Measurements from ENCODE around the gene MARS1. TPM values are rescaled to one million over a fixed set of nuclear protein-coding genes. Genes with fewer than 3 reads are reported as not detected.

The MARS1 gene
- total and polyA plus RNA-seq, 8 donors = 35.1 to 1,821 (median 61.7) TPM

DNA sequence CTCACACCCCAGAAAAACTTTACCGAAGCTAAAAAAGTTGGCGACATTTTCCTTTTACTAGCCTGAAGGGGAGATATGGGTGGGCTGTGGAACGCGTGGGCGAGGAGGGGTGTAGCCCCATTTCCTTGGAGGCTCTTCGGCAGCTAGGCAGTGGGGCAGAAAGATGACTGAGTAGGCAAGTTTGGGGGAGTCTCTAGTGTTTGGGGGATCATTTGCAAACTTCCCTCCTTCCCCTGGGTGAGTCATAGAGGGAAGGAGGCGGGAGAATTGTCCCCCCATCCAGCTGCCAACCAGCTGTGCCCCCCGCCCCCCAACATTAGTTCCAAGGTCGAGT is 26.0 kb upstream of the MARS1 start:
- no peak for TF ChIP-seq POLR2AphosphoS5 (IDR thresholded peaks at IDR 0.05)
- no peak for TF ChIP-seq POLR2A (IDR thresholded peaks at IDR 0.05)
- TF ChIP-seq, protein P1, sequence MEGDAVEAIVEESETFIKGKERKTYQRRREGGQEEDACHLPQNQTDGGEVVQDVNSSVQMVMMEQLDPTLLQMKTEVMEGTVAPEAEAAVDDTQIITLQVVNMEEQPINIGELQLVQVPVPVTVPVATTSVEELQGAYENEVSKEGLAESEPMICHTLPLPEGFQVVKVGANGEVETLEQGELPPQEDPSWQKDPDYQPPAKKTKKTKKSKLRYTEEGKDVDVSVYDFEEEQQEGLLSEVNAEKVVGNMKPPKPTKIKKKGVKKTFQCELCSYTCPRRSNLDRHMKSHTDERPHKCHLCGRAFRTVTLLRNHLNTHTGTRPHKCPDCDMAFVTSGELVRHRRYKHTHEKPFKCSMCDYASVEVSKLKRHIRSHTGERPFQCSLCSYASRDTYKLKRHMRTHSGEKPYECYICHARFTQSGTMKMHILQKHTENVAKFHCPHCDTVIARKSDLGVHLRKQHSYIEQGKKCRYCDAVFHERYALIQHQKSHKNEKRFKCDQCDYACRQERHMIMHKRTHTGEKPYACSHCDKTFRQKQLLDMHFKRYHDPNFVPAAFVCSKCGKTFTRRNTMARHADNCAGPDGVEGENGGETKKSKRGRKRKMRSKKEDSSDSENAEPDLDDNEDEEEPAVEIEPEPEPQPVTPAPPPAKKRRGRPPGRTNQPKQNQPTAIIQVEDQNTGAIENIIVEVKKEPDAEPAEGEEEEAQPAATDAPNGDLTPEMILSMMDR (IDR thresholded peaks at IDR 0.05) = no peak
- TF ChIP-seq EP300 (IDR thresholded peaks at IDR 0.05) = no peak
- 0% methylated on average over 8 to 9 of the region's 9 CpGs for WGBS, 5 donors
- DNase-seq = no peak

GRCh38 chr12:57462251-57462911 is 25.5 kb upstream of the MARS1 start:
- intact Hi-C loops (cut with DNase I; ENCODE audit: low total_unique reads) = no loop called here
- Histone ChIP-seq H3K9me3 (no peaks in the 10 kb centered on the region), H3K4me3 (peak overlapping the region; percentile 55 to 69 (median 61)), H3K27me3 (peaks cover 0 to 31% (median 13%) of the 10 kb centered on the region in 3 donors), H3K36me3 (no peaks in the 10 kb centered on the region), H3K27ac (peak overlapping the region; percentile 48 to 81 (median 79)), H3K4me1 (peaks cover 30 to 44% (median 40%) of the 10 kb centered on the region in 4 donors)
- DNase-seq = peak; percentile 87 to 96
- TF ChIP-seq, protein P1 (IDR thresholded peaks at IDR 0.05) = peak in 5 of 7 experiments; percentile 86 to 94 (median 92)
- TF ChIP-seq POLR2AphosphoS5 (IDR thresholded peaks at IDR 0.05) (peak in 2 of 3 donors; percentile 38 to 49), POLR2A (IDR thresholded peaks at IDR 0.05) (no peak)
- 0 to 1% (median 0%) methylated on average over 20 to 28 of the region's 28 CpGs for WGBS, 5 donors

More for the DNA sequence above, 26.0 kb upstream of the MARS1 start:
- Histone ChIP-seq H3K4me3 (peak overlapping the region; percentile 55 to 69 (median 61)), H3K27me3 (peaks cover 0 to 29% (median 13%) of the 10 kb centered on the region in 3 donors), H3K4me1 (peaks cover 30 to 44% (median 40%) of the 10 kb centered on the region in 4 donors), H3K9me3 (no peaks in the 10 kb centered on the region), H3K27ac (peak overlapping the region; percentile 48 to 81 (median 79)), H3K36me3 (no peaks in the 10 kb centered on the region)
- intact Hi-C loops (cut with DNase I; ENCODE audit: low total_unique reads) = no loop called here

DNA sequence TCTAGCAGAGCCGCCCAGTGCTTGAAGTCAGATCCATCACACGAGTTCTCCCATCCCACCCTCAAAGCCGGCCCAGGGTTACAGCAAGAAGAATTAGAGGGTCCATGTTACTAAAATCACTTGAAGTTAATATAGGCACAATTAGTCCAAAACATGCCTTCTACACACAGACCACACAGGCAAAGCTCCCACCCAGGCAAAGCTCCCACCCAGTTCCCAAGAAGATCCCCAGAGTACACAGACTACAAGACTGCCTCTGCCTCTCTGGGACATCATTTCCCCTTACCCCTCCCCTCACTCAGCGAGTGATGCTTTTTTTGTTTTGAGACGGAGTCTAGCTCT is 25.0 kb upstream of the MARS1 start:
- Histone ChIP-seq H3K4me3 (peak overlapping the region in 3 of 4 donors; percentile 55 to 69 (median 55)), H3K36me3 (no peaks in the 10 kb centered on the region), H3K4me1 (peaks cover 30 to 44% (median 40%) of the 10 kb centered on the region in 4 donors), H3K9me3 (no peaks in the 10 kb centered on the region), H3K27me3 (peaks cover 0 to 36% (median 13%) of the 10 kb centered on the region in 3 donors), H3K27ac (peak overlapping the region in 4 of 5 donors; percentile 71 to 81 (median 79))
- 22 to 31% (median 30%) methylated on average over 5 of the region's 5 CpGs for WGBS, 5 donors
- intact Hi-C loops (cut with DNase I; ENCODE audit: low total_unique reads) = no loop called here
- TF ChIP-seq POLR2AphosphoS5 (IDR thresholded peaks at IDR 0.05) = no peak
- TF ChIP-seq, protein P1 (IDR thresholded peaks at IDR 0.05) = peak in 2 of 7 experiments; percentile 1 to 32
- DNase-seq = no peak

DNA sequence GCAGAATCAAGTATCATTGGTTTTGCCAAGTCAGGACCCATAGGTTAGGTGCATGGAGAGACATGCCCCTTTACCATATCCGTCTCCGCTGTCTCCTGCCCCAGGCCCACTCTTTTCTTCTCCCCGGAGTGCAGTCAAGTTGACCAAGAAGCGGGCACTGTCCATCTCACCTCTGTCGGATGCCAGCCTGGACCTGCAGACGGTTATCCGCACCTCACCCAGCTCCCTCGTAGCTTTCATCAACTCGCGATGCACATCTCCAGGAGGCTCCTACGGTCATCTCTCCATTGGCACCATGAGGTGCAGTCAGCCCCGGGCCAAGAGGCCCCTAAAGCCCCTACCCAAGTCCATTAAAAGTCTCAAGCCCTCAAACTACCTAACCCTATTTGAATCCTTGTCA is 23.3 kb upstream of the MARS1 start:
- WGBS, 5 donors = 90 to 94% (median 92%) methylated on average over 12 of the region's 12 CpGs
- intact Hi-C loops (cut with DNase I; ENCODE audit: low total_unique reads) = no loop called here
- Histone ChIP-seq H3K27me3 (peaks cover 0 to 51% (median 13%) of the 10 kb centered on the region in 3 donors), H3K27ac (no peak overlapping the region), H3K4me3 (no peak overlapping the region), H3K4me1 (peaks cover 30 to 36% (median 35%) of the 10 kb centered on the region in 4 donors), H3K9me3 (no peaks in the 10 kb centered on the region), H3K36me3 (peaks cover 0 to 9% (median 0%) of the 10 kb centered on the region in 4 donors)
- no peak for DNase-seq
- TF ChIP-seq, protein P1 (IDR thresholded peaks at IDR 0.05) = no peak
- TF ChIP-seq POLR2AphosphoS5 (IDR thresholded peaks at IDR 0.05) = no peak
- TF ChIP-seq POLR2A (IDR thresholded peaks at IDR 0.05) = no peak
- no peak for TF ChIP-seq EP300 (IDR thresholded peaks at IDR 0.05)

Measured in stomach (tissue), 9 donors.